Ovary (tissue), 3 donors: ENCODE results near the gene ZNF814.
"Not testable (repeated sequence)": the region's sequence is repeated elsewhere in the genome, so short reads cannot be mapped to it uniquely, and the experiment has no call there.

Experiments used
- CTCF ChIP-seq, 3 donors: fragments of 450-650 bp in 2 of 3; fragments of 200-600 bp in 1 of 3; IDR thresholded peaks; one replicate each; pipeline versions ENCODE4 v1.5.1 to v1.8.0; 2016 to 2022; ENCODE audit warnings: antibody characterized with exemption in 3 of 3, mild to moderate bottlenecking in 1 of 3
- POLR2A ChIP-seq: fragments of 450-650 bp; IDR thresholded peaks from one replicate; pipeline ENCODE4 v1.6.1; 2017; ENCODE audit warnings: antibody characterized with exemption, mild to moderate bottlenecking, moderate library complexity
- donor health status: DM: no; HTN: no; CAD: no.

DNA sequence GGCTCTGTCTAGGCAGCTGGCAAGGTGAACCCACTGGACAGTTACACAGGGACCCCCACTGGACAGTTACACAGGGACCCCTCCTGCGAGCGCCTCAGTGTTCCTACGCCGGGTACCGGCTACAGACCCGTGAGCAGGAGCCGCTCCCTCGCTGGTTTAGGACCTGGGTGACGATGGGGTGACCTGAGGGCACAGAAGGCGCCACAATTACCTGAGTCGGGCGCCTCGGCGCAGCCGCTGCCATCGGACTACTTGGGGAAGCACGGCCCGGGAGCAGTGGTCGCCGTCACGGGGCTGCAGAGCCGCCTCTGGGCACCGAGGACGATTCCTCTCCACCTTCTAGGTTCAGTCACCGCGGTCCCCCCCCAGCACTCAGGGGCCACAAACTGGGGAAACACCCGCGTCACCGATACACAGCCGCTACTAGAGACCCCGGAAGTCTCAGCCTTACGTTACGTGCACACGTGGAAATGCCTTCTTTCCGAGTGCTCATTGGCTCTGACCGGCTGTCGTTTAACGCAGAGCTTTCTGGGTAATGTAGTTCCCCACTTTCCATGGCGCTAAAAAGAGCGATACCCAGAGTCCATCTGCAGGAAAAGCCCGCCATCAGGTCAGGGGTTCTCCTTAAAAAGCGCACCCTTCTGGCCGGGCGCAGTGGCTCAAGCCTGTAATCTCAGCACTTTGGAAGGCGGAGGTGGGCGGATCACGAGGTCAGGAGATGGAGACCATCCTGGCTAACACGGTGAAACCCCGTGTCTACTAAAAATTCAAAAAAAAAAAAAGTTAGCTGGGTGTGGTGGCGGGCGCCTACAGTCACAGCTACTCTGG is 27.5 kb upstream of the ZNF814 start, which contains the start of gene ZNF417:
- not testable (repeated sequence) for TF ChIP-seq CTCF (IDR thresholded peaks at IDR 0.05)
- TF ChIP-seq POLR2A = peak; percentile 35
